Right ventricle myocardium inferior (tissue), 1 donor: ENCODE data around the gene PRKN. TPM values are rescaled to one million over a fixed set of nuclear protein-coding genes. Genes with fewer than 3 reads are reported as not detected.
A peak's percentile ranks its signal among the peaks of the same experiment; 100 is the strongest.

ENCODE experiments used
- ATAC-seq: fragments of 200-7000 bp; cut with Tn5 transposase; one replicate; pipeline ENCODE4 v1.9.1; 2020; ENCODE audit warnings: mild to moderate bottlenecking, moderate library complexity
- DNase-seq: peaks from one replicate; pipeline ENCODE4 v3.0.0; 2021; ENCODE audit errors: missing footprints
- intact Hi-C: fragments of 100-400 bp; cut with DNase I; formaldehyde crosslinking; loops from one replicate; pipeline ENCODE4 v1.11.0; 2022
- total RNA-seq: library from RNA; stranded (reverse); fragmentation: NEBNext Ultra II Directional; extraction: Animal tissue kit (Norgen Biotek cat#: 25700); gene quantifications from one replicate; pipeline ENCODE4 v1.2.1, GENCODE V29; 2021
- donor health status: DM: no; HTN: yes; CAD: no; lungs with severe emphysema.

The PRKN gene
- total RNA-seq, 1 donor from 2014 or later: 19.5 TPM

DNA sequence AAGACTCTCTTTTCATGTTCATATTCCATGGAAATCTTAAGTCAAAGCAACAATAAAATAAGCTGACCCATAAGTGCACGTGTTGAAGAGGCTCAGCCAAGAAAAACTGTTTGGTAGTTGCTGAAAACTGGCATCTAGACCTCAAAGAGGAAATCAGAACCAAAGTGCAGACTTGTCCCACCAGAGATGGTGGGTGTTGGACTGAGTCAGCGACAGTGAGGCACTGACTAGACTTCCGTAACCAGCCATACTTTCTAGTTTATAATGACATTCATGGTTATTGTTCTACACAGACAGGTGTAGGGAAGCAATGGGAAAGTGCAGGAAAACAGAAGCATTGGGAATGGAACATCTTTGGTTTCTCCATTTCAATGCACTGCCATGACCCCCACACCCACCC lies 1278.0 kb downstream of the PRKN start:
- no peak for DNase-seq
- intact Hi-C loops: no loop called here
- no peak for ATAC-seq

DNA sequence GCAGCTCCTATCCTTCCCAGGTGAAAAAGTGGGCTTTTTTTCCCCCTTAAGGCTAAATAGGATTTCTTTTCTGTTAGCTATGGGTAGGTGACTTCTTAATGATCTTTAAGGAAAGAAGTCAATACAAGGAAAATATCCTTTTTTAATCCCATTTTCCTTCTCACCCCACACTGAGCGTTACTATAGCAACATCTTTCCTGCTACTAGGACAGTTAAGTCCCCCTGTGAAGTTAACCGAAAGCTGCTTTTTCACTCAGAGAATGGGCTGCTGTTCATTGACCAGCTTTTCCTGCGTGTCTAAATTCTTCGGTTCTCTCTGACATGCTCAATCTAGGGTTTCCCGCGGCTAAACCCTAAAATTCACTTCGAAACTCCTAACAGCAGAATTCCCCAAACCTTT lies 1280.6 kb downstream of the PRKN start:
- intact Hi-C loops: no loop called here
- no peak for ATAC-seq

DNA sequence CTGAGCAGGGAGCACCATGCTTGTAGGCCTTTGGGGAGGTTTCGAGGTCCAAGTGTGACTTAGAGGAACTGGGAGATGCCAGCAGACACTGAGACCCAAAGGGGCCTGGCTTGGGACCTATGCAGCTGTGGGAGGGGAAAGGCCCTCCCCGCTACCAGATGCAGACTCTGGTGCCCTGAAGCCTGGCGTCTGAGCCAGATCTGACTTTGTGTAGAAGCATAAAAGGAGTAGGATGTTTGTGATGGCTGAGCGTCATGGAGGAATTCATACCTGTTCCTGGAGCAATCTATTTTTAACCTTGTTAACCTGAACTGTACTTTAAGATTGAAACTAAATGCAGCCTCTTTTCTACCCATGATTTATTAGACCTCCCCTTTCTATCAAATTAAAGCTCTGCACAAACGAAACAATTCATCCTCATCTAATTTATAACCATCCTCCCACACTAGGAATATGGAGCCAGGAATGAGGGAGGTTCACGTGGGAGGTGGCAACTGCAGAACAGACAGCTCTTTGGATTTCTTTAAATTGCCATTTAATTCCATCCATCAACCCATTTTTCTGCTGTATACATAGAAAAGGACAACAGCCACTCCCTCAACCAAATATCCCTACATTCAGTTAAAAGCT lies 1281.2 kb downstream of the PRKN start:
- ATAC-seq (no peak), DNase-seq (no peak)
- intact Hi-C loops: no loop called here

More for the DNA sequence above, 1280.6 kb downstream of the PRKN start:
- no peak for DNase-seq

DNA sequence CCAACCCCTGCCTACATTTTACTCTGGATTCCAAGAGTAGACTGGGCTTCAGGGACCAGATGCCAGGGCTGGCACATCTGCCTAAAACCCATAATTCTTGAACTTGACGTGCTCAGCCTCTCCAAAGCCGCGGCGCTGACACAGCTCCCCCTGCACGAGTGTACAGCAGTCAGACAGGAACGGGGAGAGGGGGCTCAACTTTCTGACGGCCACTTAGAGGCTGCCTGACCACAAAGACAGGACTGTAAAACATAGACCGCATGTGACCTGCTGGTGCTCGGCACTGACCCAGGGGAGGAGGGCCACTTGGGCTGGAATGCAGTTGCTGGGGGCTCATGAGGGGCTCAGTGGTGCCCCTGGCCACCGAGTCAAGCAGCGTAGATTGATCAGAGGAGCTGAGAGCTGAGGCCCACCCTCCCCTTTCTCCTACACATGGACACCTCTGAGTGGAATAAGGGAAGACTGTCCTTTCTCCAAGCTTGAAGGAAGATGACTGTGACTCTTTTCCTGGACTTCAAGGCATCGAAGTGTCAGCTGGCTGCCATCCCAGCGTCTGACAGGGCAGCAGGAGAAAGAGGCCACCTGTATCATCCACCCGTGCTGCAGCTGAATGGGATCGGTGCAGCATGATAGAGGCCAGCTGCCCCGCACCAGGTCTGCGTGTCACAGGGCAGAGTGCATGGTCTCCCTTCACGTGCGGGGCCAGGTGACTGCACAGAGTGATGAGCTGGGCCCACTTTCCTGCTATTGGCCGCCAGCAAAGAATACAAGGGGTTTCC lies 1282.4 kb downstream of the PRKN start:
- intact Hi-C loops: loop anchor here (2.0 kb wide), 1 partner anchor 26 kb away; no protein-coding TSS in a partner anchor
- ATAC-seq (no peak), DNase-seq (no peak)

DNA sequence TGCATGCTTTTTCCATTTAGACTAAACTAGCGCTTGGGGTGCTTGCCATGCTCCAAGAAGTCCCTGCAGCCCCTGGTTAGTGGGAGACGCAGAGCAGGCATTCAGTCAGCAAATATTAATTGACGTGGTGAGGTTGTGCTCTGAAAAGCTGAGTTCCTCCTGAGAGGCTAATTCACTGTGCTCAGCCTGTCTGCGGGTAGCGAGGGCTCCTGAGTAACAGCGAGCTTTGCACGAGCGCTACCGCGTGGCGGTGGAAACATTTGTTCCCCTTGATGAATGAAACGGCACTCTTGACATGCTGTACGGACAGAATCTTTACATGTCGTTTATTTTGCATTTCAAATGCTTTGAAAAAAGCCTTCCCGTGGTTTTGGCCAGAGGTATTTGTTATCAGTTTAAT lies 1283.1 kb downstream of the PRKN start:
- ATAC-seq: peak; percentile 48
- intact Hi-C loops: loop anchor here (2.0 kb wide), 1 partner anchor 26 kb away; no protein-coding TSS in a partner anchor
- DNase-seq: no peak

DNA sequence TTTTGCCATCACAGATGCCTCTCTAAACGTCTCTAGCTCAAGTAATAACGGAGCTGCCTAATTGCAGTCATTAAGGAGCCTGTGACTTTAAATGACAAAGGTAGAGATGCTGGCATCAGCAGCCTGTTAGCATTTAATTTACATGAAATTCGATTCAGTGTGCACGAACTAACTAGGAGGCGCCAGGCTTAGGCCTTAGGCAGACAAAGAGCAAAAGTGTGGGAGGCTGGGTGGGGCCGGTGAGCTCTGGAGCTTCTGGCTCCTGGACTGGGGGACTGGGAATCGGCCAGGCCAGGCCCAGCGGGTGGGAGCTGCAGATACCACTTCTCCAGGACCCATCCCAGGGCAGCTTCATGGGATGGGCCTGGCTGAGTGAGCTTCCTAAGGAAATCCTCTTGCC lies 1283.7 kb downstream of the PRKN start:
- intact Hi-C loops: loop anchor here (2.0 kb wide), 1 partner anchor 25 kb away; no protein-coding TSS in a partner anchor
- ATAC-seq: no peak
- DNase-seq: no peak

DNA sequence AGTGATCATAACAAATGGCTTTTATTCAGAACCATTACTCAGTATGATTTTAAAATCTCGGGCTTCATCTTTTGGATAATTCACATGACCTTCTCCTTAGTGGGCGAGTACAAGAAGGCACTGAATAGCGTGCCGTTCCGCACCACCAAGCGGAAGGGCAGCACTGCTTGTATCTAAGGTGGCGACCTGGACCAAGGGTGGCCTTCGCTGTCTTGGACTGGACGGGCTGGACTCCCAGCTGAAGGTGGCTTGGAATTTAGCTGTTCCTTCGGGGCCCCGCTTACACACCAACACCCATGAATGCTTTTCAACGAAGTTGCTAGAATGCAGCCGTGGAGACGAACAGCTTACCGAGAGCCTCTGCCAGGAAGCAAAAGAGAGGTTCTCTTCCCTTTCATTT lies 1285.1 kb downstream of the PRKN start:
- intact Hi-C loops: no loop called here
- ATAC-seq (no peak), DNase-seq (no peak)

DNA sequence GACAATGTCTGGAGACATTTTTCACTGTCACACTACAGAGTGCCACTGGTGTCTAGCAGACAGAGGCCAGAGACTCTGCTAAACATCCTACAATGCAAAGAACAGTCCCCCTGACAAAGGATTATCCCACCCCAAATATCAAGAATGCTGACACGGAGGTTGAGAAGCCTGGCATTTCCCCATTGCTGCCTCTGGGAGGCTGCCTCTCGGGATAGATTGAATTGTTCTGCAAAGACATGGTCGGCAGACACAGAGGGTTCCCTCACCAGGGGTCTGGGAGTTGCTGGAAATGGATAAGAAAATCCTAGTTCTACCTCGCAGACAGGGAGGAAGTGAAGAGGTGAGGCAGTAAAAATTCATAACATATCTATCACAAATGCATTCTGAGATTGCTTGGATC lies 1287.3 kb downstream of the PRKN start:
- ATAC-seq: no peak
- intact Hi-C loops: no loop called here
- DNase-seq: no peak

DNA sequence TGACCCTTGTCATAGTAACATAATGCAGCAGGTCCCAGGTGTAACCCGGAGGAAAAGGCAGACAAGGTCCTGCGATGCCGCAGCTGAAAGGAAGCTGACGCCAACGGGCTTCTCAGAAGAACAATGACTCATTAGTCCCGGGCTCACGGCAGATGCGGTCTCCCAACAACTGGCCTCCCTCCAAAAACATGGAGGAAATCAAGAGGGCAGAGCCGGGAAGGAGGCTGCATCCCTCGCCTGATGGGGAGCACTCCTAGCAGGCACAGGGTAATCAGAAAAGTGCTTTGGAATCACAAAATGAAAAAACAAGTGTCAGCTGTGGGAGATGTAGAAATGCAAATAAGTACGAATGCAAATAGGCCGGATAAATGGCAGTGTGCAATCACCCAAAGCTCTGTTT lies 1288.5 kb downstream of the PRKN start:
- peak; percentile 44 for ATAC-seq
- intact Hi-C loops: loop anchor here (5.0 kb wide), 1 partner anchor 38 kb away; no protein-coding TSS in a partner anchor
- peak; percentile 78 for DNase-seq

DNA sequence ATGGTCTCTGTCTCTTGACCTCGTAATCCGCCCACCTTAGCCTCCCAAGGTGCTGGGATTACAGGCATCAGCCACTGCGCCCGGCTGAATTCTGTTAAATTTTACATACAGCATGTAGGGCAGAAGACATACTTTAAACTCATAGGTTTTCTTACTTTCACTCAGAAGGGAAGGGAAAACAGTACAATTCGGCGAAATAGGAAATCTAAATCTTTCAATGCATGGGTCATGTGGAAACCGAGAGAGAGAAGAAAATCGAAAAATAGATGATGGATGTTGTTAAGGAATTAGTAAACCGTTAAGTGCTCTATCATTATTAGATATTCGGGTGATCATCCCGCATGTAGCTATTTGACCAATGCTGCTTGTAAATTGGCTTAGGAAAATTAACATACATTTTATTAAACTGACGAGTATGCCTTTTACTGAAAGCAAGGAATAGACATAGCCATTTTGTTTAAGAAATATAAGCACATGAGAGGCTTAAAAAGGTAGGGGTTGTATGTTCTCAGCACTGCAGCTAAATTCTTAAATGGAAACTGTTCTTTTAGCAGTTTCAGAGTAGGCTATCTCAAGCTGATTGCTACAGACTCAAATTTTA lies 1289.0 kb downstream of the PRKN start:
- ATAC-seq (no peak), DNase-seq (no peak)
- intact Hi-C loops: loop anchor here (5.0 kb wide), 1 partner anchor 39 kb away; no protein-coding TSS in a partner anchor

DNA sequence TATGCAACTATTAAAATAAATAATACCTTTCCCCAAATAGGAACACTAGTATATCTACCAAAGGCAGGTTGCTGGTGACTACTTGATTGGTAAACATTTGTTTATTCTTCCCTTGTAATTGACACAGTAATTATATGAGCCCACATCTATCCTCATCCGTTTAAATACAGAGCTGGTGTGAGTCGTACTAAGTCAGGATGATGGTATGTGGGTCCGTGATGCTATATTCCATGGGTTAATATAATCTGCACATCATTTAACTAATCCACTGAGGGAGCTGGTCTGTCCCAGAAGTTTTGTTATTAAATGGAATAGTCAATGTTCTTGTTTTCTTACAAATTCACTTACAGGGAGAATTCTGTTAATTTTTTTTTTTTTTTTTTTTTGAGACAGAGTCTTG lies 1289.7 kb downstream of the PRKN start:
- intact Hi-C loops: loop anchor here (5.0 kb wide), 1 partner anchor 39 kb away; no protein-coding TSS in a partner anchor
- ATAC-seq (no peak), DNase-seq (no peak)

DNA sequence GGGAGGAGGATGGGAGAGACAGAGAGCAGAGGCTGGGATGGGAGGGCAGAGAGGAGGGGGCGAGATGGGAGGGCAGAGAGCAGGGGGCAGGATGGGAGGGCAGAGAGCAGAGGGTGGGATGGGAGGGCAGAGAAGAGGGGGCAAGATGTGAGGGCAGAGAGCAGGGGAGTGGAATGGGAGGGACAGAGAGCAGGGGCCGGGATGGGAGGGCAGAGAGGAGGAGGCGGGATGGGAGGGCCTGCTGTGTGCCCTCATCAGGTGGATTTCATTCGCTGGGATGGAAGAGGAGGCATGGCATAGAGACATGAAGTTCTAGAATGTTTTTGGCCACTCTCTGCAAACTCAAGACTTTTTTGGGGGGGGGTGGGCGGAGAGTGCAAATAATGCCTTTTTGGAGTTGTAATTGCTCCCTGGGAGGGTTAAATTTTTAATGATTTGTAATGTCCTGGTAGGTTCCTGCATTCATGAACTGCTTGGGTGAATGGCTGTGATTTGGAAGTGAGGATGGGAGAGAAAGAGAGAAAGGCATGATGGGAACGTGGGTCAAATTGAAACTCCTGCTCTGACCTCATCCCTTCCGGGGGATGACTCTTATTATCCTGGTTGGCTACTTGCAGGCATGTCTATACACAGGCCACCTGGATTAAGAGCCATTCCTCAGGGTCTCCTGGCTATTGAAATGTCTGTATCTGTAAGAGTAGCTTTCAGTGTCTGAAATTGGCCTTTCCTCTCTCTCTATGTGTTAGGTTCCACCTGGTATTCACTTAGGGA lies 1291.3 kb downstream of the PRKN start:
- no peak for ATAC-seq
- no peak for DNase-seq
- intact Hi-C loops: loop anchor here (5.0 kb wide), 1 partner anchor 41 kb away; no protein-coding TSS in a partner anchor

DNA sequence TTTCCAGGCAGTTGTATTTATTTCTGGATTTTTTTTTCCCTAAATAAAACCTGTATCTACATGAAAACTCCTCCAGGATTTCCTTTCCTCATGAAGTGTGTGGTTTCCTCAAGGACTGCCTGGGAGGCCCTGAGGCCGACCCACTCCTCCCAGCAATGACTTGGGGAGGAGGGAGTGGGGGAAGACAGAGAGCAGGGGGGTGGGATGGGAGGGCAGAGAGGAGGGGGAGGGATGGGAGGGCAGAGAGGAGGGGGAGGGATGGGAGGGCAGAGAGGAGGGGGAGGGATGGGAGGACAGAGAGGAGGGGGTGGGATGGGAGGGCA lies 1291.9 kb downstream of the PRKN start:
- intact Hi-C loops: loop anchor here (5.0 kb wide), 1 partner anchor 42 kb away; no protein-coding TSS in a partner anchor
- DNase-seq: no peak
- ATAC-seq: no peak

DNA sequence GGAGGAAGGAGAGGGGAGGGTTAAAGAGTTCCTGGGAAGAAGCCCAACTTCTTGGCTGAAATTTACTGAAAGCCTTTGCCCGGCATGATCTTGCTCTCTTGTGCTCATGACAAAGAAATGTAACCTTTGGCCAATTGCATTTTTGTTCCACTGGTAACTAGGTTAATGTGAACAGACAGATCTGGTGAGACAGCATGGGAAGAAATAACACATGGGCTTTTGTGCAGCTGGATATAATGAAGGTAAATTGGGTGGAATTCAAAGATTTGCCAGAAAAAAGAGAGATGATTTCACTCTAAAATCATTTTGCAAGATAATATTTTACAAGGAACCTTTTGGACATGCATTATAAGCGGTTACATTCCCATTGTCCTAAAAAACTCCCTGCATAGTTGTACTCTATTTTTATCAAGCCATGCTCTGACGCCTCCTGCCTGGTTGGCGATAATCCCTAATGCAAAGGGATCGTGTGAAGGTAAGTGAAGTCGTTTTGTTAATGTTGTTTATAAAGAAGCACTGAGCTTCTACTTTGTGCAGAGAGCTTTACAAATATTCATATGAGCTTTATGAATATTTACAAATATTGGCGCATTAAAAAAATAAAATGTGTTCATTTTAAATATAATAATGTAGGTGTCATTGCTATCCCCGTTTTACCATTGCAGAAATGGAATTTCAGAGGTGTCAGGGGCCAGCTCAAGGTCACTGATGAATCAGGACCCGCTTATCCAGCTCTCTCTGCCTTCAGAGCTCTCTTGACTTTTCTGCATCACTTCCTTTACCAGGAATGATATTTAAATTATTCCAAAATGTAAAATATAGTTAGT lies 1292.4 kb downstream of the PRKN start:
- peak; percentile 58 for ATAC-seq
- intact Hi-C loops: loop anchor here (5.0 kb wide), 1 partner anchor 42 kb away; no protein-coding TSS in a partner anchor
- no peak for DNase-seq

DNA sequence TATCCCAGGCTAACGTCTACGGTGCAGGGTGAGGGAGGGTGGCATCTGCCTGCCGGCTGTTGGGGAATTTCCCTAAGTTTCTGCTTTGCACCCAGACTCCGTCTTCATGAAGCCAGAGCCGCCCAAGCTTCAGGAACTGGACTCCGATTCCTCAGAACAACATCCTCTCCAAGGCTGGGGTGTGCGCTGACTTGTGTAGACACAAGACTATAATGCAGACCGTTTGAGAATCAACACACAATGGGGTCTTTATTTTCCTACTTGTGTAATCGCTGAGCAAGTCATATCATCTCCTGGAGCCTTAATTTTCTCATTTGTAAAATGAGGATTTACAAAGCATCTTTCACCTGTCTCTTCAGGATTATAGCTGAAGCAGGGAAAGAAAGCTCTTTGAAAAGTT lies 1293.2 kb downstream of the PRKN start:
- intact Hi-C loops: no loop called here
- DNase-seq: no peak
- ATAC-seq: peak; percentile 45

DNA sequence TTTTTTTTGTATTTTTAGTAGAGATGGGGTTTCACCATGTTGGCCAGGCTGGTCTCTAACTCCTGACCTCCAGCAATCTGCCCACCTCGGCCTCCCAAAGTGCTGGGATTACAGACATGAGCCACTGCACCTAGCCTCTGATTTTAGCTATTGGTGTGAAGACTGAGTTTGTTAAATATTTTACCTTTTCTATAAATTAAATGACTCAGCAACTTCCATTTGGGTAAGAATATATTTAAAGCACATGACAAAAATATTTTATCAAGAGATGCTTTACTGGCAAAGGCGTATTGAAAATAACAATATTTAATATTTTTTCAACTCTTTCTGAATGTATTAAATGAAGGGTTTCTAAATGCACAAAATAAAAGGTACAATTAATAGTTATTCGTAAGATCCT lies 1295.0 kb downstream of the PRKN start:
- intact Hi-C loops: no loop called here
- DNase-seq (no peak), ATAC-seq (no peak)

DNA sequence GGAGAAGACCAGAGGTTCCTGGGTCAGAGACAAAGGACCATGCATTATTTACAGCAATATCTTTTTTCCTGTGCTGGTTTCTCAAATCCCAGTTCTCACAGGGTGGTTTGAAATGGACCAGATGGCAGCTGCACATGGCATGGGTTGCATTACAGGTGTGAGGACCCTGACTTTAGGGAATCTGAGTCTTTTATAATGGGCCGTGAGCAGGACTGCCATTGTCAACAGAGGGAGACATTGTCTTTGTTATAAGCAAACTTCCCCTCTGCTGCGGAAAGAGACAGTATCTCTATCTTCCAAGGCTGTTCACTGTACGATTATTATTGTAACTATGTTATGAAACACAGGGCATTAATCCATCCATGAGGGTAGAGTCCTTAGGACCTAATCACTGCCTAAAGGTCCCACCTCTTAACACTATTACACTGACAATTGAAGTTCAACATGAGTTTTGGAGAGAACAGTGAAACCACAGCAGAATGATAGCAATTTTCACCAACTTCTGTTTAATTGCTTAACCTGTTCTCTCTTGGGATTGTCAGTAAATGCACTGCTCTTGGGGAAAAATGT lies 1297.6 kb downstream of the PRKN start:
- ATAC-seq (no peak), DNase-seq (no peak)
- intact Hi-C loops: no loop called here

DNA sequence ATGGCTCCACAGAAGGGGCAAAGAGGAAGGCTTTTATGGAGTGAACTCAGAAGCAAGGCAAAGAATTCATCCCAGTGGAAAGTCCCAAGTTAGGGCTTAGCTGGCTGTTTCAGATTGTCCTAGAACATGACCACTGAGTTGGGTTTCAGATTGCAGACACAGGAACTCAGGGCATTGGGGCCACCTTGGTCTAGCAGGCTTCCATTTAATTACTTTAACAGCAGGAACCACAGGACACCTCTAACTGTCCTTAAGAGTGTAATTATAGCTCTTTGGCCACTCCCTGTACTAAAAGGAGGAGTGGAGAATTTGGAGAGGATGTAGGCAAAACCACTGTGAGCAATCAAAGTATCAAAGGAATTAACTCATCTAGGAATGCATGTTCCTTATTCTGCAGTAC lies 1303.1 kb downstream of the PRKN start:
- no peak for DNase-seq
- ATAC-seq: peak; percentile 42
- intact Hi-C loops: no loop called here
